Activated naive CD8-positive, alpha-beta T cell (primary cell): ENCODE results near the gene DOP1B.

Source experiments
- H3K27ac Mint-ChIP-seq: one replicate; pipeline ENCODE4 v1.8.0; 2021; ENCODE audit warnings: mixed read lengths
- H3K27me3 Mint-ChIP-seq: one replicate; pipeline ENCODE4 v1.8.0; 2021; ENCODE audit warnings: mixed read lengths
- H3K36me3 Mint-ChIP-seq: one replicate; pipeline ENCODE4 v1.8.0; 2021; ENCODE audit warnings: mixed read lengths
- H3K4me1 Mint-ChIP-seq: one replicate; pipeline ENCODE4 v1.8.0; 2021; ENCODE audit warnings: low read depth, mixed read lengths
- H3K4me3 Mint-ChIP-seq: one replicate; pipeline ENCODE4 v1.8.0; 2021; ENCODE audit warnings: mild to moderate bottlenecking, mixed read lengths
- H3K9me3 Mint-ChIP-seq: one replicate; pipeline ENCODE4 v1.8.0; 2021; ENCODE audit warnings: low read depth, mixed read lengths

DOP1B gene, protein sequence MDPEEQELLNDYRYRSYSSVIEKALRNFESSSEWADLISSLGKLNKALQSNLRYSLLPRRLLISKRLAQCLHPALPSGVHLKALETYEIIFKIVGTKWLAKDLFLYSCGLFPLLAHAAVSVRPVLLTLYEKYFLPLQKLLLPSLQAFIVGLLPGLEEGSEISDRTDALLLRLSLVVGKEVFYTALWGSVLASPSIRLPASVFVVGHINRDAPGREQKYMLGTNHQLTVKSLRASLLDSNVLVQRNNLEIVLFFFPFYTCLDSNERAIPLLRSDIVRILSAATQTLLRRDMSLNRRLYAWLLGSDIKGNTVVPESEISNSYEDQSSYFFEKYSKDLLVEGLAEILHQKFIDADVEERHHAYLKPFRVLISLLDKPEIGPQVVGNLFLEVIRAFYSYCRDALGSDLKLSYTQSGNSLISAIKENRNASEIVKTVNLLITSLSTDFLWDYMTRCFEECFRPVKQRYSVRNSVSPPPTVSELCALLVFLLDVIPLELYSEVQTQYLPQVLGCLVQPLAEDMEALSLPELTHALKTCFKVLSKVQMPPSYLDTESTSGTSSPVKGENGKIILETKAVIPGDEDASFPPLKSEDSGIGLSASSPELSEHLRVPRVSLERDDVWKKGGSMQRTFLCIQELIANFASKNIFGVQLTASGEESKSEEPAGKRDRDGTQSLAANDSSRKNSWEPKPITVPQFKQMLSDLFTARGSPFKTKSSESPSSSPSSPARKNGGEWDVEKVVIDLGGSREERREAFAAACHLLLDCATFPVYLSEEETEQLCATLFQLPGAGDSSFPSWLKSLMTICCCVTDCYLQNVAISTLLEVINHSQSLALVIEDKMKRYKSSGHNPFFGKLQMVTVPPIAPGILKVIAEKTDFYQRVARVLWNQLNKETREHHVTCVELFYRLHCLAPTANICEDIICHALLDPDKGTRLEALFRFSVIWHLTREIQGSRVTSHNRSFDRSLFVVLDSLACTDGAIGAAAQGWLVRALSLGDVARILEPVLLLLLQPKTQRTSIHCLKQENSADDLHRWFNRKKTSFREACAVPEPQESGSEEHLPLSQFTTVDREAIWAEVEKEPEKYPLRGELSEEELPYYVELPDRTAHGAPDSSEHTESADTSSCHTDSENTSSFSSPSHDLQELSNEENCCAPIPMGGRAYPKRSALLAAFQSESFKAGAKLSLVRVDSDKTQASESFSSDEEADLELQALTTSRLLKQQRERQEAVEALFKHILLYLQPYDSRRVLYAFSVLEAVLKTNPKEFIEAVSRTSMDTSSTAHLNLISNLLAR (N-terminal part only)

DNA sequence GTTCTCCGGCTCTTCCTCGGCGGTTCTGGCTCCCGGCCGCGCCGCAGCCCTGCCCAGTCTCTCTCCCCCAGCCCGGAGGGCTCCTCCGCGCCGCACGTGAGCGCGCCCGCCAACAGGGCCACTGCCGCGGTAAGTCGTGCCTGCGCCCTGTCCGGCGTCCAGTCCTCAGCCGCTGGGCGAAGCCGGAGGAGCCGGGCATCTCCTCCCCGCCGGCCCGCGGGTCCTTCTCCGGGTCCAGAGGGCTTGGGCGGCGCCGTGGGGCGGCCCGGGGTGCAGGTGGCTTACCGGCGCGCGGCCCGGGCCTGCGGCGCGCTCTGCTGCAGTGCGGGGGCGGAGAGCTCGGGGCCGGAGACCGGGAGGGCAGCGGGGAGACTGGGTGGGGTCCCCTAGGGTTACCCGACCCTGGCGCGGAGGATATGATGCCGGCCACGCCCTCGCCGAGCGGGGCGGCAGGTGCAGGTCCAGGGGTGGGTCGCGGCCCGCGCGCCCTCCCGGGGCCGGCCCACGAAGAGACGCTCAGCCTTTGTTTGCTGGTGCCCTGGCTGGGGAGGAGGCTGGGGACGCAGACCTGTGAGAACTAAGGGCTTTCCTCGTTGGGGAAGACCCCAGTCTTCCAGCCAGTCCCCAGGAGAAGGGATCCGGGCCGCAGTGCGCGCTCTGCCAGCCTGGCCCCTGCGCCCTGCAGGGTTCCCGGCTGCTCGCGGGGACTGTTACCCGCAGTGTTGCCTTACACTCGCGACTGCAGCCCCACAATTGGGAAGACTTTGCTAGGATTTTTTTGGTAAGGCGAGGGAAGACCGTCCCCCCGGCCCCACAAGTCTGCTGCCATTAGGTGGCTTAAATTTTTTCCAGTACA is at the start of gene DOP1B:
Gene DOP1B, plus strand, starts transcription at position 10 of the 856 bp plus-strand sequence. CDS start 7,910 bp downstream, outside the sequence.
- Mint-ChIP-seq H3K27me3 (no peaks in the 10 kb centered on the region), H3K4me3 (peak within 1 kb of the TSS; percentile 83), H3K4me1 (peaks cover 21% of the 10 kb centered on the region), H3K27ac (no peak within 1 kb of the TSS), H3K9me3 (no peaks in the 10 kb centered on the region), H3K36me3 (peaks cover 8% of the 10 kb centered on the region)

DNA sequence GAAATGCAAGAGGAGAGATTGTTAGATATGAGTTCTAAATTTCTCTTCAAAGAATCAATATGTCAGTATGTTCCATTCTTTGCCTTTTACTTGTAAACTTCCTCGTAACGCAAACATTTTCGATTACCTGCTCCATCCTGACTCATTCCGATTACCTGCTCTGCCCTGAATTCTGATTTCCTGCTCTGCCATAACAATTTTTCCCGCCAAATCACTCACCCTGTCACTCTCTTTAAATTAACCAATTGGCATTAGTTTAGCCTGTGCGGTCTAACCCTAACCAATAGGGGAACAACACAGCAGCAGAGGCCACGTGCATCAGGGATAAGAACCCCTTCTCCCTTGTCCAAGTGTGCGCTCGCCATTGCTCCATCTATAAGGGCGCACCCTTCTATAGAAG is 46.8 kb upstream of the DOP1B start:
- no peak overlapping the region for H3K4me3 Mint-ChIP-seq
- no peaks in the 10 kb centered on the region for H3K36me3 Mint-ChIP-seq
- H3K9me3 Mint-ChIP-seq, result no peaks in the 10 kb centered on the region
- peaks cover 24% of the 10 kb centered on the region for H3K4me1 Mint-ChIP-seq
- peaks cover 1% of the 10 kb centered on the region for H3K27me3 Mint-ChIP-seq
- no peak overlapping the region for H3K27ac Mint-ChIP-seq

DNA sequence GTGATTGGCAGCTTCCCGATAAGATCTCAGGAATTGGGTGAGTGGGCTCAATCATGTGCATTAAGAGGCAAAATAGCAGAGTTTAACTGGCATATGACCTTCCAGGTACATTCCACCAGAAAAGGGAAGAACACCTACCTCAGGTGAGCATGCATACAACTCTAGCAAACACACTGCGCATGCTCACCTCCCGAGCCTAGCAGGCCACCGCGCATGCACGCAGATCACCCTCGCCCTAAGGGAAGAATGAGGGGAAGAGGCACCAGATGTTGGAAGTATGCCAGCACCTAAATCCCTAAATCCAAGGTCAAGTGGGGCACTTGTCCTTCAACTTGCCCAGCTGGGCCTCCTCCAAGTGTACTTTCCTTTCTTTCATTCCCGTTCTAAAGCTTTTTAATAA is 45.4 kb upstream of the DOP1B start:
- Mint-ChIP-seq H3K36me3 (no peaks in the 10 kb centered on the region), H3K4me3 (no peak overlapping the region), H3K4me1 (peaks cover 32% of the 10 kb centered on the region), H3K27me3 (no peaks in the 10 kb centered on the region), H3K27ac (peak overlapping the region; percentile 28), H3K9me3 (no peaks in the 10 kb centered on the region)

DNA sequence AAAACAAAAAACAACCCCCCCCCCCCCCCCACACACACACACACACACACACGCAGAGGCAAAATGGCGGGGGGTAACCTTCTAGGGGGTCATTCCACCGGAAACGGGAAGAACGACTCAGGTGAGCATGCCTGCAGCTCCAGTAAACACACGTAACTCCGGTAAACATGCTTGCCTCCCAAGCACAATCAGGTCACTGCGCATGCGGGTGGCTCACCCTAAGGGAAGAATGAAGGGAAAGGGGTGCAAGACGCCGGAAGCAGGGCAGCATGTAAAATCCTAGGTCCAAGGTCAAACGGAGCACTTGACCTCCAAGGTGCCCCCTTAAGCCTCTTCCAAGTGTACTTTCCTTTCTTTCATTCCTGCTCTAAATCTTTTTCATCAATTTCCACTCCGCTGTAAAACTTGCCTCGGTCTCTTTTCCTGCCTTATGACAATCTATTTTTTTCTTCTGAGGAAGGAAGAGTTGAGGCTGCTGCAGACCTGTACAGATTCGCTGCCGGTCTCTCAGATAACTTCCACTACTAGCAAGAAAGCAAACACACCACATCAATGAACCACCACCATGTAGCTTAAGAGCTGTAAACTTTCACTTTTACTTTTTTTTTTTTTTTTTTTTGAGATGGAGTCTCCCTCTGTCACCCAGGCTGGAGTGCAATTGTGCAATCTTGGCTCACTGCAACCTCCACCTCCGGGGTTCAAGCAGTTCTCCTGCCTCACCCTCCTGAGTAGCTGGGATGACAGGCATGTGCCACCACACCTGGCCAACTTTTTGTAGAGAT is 42.8 kb upstream of the DOP1B start:
- peak overlapping the region; percentile 98 for H3K27ac Mint-ChIP-seq
- peak overlapping the region; percentile 90 for H3K4me3 Mint-ChIP-seq
- H3K27me3 Mint-ChIP-seq, result no peaks in the 10 kb centered on the region
- H3K36me3 Mint-ChIP-seq, result no peaks in the 10 kb centered on the region
- peaks cover 32% of the 10 kb centered on the region for H3K4me1 Mint-ChIP-seq
- H3K9me3 Mint-ChIP-seq, result peaks cover 3% of the 10 kb centered on the region

DNA sequence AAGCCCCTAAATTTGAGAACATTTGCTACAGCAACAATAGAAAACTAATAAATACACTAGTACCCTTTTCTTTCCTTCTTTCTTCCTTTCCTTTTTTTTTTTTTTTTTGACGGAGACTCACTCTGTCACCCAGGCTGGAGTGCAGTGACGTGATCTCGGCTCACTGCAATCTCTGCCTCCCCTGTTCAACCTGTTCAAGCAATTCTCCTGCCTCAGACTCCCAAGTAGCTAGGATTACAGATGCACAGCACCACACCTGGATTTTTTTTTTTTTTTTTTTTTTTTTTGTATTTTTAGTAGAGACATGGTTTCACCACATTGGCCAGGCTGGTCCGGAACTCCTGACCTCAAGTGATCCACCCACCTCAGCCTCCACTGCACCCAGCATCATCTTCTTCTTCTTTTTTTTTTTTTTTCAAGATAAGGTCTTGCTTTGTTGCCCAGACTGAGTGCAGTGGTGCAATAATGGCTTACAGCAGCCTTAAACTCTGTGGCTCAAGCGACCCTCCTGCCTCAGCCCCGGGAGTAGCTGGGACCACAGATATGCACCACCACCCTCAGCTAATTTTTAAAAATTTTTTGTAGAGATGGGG is 41.4 kb upstream of the DOP1B start:
- Mint-ChIP-seq H3K4me3 (no peak overlapping the region), H3K9me3 (peaks cover 3% of the 10 kb centered on the region), H3K27me3 (no peaks in the 10 kb centered on the region), H3K4me1 (peaks cover 32% of the 10 kb centered on the region), H3K27ac (peak overlapping the region; percentile 98), H3K36me3 (no peaks in the 10 kb centered on the region)

DNA sequence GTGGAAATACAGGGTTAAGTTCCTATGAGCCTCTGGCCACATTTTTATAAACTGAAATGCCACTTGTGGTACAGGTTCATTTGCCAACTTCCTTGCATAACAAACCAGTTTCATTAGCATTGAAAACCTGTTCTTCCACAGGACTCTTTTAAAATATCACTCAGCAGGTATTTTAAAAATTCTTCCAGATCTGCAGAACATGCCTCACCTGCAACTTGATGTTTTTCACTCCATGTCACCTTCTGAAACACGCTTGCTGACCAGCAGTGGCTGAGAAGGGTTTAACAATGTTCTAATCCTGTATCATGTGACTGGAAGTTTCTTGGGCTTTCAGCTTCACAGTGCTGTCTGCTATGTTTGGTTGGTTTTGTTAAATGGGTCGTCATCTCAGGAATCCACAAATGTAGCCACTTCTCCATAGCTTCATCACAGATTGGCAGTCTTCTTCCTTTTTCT is 39.3 kb upstream of the DOP1B start:
- H3K9me3 Mint-ChIP-seq, result peaks cover 3% of the 10 kb centered on the region
- H3K27ac Mint-ChIP-seq, result no peak overlapping the region
- H3K27me3 Mint-ChIP-seq, result no peaks in the 10 kb centered on the region
- no peak overlapping the region for H3K4me3 Mint-ChIP-seq
- H3K36me3 Mint-ChIP-seq, result no peaks in the 10 kb centered on the region
- H3K4me1 Mint-ChIP-seq, result peaks cover 31% of the 10 kb centered on the region

DNA sequence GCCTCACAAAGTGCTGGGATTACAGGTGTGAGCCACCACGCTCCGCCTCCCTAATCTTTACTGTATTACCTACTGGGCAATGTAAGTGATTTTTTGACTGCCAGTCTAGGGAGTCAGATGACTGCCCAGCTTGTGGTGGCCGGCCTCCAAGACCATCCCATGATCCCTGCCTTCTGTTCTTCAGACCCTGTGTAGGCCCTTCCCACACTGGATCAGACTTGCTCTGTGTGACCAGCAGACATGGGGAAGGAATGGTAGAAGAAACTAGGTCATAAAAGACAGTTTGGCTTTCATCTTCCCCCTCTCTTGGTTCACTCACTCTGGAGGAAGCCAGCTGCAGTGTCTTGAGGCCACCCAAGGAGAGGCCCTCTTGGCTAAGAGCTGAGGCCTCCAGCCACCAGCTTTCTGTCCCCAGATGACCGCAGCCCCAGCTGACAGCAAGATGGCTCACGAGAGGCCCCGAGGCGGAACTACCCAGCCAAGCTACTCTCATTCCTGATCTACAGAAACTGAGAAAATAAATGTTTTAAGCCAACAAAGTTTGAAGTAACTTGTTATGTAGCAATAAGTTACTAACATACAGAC is 36.2 kb upstream of the DOP1B start:
- Mint-ChIP-seq H3K4me1 (peaks cover 7% of the 10 kb centered on the region), H3K27ac (no peak overlapping the region), H3K27me3 (no peaks in the 10 kb centered on the region), H3K4me3 (no peak overlapping the region), H3K36me3 (no peaks in the 10 kb centered on the region), H3K9me3 (peaks cover 3% of the 10 kb centered on the region)

DNA sequence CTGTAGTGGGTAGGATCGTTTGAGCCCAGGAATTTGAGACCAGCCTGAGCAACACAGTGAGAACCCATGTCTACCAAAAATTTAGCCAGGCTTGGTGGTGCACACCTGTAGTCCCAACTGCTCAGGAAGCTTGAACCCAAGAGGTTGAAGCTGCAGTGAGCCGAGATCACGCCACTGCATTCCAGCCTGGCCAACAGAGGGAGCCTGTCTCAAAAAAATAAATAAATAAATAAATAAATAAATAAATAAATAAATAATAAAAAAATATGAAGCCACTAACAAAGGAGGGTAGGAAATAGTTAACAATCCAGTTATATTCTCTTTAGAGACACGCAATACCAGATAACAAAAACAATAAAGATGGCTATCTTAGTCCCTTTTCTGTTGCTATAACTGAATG is 33.6 kb upstream of the DOP1B start:
- Mint-ChIP-seq H3K36me3 (no peaks in the 10 kb centered on the region), H3K4me3 (no peak overlapping the region), H3K4me1 (peaks cover 9% of the 10 kb centered on the region), H3K27me3 (no peaks in the 10 kb centered on the region), H3K27ac (no peak overlapping the region), H3K9me3 (no peaks in the 10 kb centered on the region)

DNA sequence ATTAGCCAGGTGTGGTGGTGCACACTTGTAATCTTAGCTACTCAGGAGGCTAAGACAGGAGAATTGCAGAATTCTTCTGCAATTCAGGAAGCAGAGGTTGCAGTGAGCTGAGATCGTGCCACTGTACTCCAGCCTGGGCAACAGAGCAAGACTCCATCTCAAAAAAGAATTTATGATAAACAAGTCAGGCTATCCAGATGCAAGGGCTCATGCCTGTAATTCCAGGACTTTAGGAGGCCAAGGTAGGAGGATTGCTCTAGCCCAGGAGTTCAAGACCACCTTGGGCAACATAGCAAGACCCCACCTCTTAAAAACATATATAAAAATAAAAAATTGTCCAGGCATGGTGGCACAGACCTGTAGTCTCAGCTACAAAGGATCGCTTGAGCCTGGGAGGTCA is 32.2 kb upstream of the DOP1B start:
- no peaks in the 10 kb centered on the region for H3K36me3 Mint-ChIP-seq

DNA sequence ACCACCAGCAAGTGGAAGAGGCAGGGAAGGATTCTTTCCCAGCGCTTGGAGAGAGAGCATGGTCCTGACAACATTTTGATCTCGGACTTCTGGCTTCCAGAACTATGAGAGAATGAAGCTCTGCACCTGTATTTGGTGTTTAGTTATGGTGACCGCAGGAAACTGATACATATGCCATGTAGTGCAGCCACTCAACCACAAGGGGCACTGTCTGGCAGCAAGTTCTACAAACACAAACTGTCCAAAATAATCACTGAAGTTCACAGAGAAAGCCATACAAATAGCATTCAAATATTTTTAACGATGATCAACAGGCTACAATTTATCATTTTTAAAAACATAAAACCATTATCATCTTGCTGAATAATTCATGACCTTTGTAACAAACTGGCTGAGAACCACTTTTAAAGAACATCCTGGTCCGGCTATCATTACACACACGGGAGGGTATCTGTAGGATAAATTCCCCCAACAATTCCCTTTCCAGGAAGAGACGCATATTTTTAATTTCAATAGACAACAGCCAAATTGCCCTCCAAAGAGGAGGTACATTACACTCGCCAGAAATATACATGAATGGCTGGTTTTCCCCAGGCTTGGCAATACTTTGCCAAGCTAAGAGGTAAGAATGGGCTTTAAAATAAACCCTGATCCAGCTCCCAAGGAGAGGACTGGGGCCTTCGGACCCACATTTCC is 31.0 kb upstream of the DOP1B start:
- H3K4me3 Mint-ChIP-seq, result no peak overlapping the region
- no peaks in the 10 kb centered on the region for H3K27me3 Mint-ChIP-seq
- H3K4me1 Mint-ChIP-seq, result peaks cover 20% of the 10 kb centered on the region
- no peak overlapping the region for H3K27ac Mint-ChIP-seq
- H3K36me3 Mint-ChIP-seq, result no peaks in the 10 kb centered on the region
- H3K9me3 Mint-ChIP-seq, result no peaks in the 10 kb centered on the region

More for the DNA sequence above, 32.2 kb upstream of the DOP1B start:
- H3K4me1 Mint-ChIP-seq, result peaks cover 14% of the 10 kb centered on the region
- no peaks in the 10 kb centered on the region for H3K27me3 Mint-ChIP-seq
- H3K9me3 Mint-ChIP-seq, result no peaks in the 10 kb centered on the region
- no peak overlapping the region for H3K27ac Mint-ChIP-seq
- no peak overlapping the region for H3K4me3 Mint-ChIP-seq

DNA sequence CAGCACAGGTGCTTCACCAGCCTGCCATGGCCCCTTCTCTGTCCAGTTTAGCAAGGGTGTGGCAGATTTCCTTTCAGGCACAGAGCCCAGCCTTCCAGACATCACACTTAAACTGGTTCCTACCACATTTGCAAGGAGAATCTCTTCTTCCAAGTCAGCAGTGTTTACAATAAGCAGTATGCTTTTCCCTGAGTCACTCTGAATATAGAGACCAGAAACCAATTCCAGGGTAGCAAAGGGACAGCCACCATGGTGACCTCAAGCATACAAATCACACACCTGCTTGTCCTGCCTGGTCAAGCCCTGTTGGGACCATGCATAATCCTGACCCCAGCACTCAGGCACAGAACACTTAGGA is 30.4 kb upstream of the DOP1B start:
- Mint-ChIP-seq H3K27ac (no peak overlapping the region), H3K9me3 (no peaks in the 10 kb centered on the region), H3K4me3 (no peak overlapping the region), H3K36me3 (no peaks in the 10 kb centered on the region), H3K4me1 (peaks cover 24% of the 10 kb centered on the region), H3K27me3 (no peaks in the 10 kb centered on the region)

DNA sequence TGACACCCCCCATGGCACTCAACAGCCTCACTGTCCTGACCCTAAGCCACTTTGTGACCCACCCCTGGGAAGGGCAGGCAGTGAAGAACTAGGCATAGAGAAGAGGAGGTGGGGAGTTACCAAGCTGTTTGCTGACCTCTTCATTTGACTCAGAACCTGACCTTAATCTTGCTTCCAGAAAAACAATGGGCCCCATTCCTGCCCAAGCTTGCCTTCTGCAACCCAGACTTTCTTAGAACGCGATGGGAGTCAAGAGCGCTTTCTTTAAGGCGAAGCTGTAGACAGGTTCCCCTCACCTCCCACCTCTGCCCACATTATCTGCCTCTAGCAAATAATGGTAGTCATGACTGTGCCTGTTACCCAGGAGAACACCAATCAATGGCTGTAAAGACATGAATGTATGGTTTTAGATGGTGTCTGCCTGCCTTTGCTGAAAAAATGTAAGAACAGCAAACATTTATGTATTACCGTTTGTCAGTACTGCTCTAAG is 30.0 kb upstream of the DOP1B start:
- Mint-ChIP-seq H3K4me3 (no peak overlapping the region), H3K9me3 (no peaks in the 10 kb centered on the region), H3K36me3 (no peaks in the 10 kb centered on the region), H3K27ac (no peak overlapping the region), H3K4me1 (peaks cover 24% of the 10 kb centered on the region), H3K27me3 (no peaks in the 10 kb centered on the region)
